Endothelial cell of umbilical vein (primary cell): ENCODE measurements around the gene OTUD6A. TPM values are rescaled to one million over a fixed set of nuclear protein-coding genes. Genes with fewer than 3 reads are reported as not detected.

ENCODE experiments used
- BruUV-seq: library from RNA; stranded (reverse); fragments of 400-500 nt; replicated peaks from 2 replicates; lab custom pipeline; 2021; lab: Mats Ljungman, UMichigan
- CTCF ChIA-PET: fragments of 300-600, 350-600 bp; sonication (Branson Sonifier 250); formaldehyde crosslinking; loops from one replicate; lab custom pipeline; 2021; ENCODE audit warnings: antibody characterized with exemption, inconsistent platforms; lab: Charles Lee
- POLR2A ChIA-PET: fragments of 300-600, 350-600 bp; sonication (Branson Sonifier 250); formaldehyde crosslinking; loops from one replicate; lab custom pipeline; 2021; ENCODE audit warnings: antibody characterized with exemption, inconsistent platforms; lab: Charles Lee
- DNase-seq: peaks from one replicate; pipeline ENCODE4 v3.0.0-alpha.2; 2011; ENCODE audit warnings: low read depth, low spot score
- FAIRE-seq: peaks from 2 replicates; lab custom pipeline; 2011; peaks lifted over from hg19 to GRCh38; lab: Jason Lieb, UNC
- H2AFZ ChIP-seq: 2 replicates; pipeline ENCODE4 v1.6.0; 2012; ENCODE audit warnings: low read depth, low read length, control low read depth, inconsistent platforms
- H3K27ac ChIP-seq: 2 replicates; pipeline ENCODE4 v1.5.1; 2011; ENCODE audit warnings: low read depth, mild to moderate bottlenecking, control low read depth, low read length, moderate library complexity; ENCODE audit not compliant: insufficient read depth
- H3K27me3 ChIP-seq, 2 experiments: 2 replicates each; pipeline versions ENCODE4 v1.6.0 to v1.6.1; 2011; ENCODE audit warnings: low read length in 2 of 2, mixed read lengths in 1 of 2; ENCODE audit not compliant: control insufficient read depth in 2 of 2, insufficient read depth in 2 of 2
- H3K36me3 ChIP-seq, 2 experiments: 2 replicates in 1 of 2; 3 replicates in 1 of 2; pipeline ENCODE4 v1.5.1; 2011; ENCODE audit warnings: low read length in 2 of 2, mild to moderate bottlenecking in 1 of 2, moderate library complexity in 1 of 2; ENCODE audit not compliant: control insufficient read depth in 2 of 2, insufficient read depth in 2 of 2; ENCODE audit errors: extremely low read depth in 1 of 2
- H3K4me1 ChIP-seq: 3 replicates; pipeline ENCODE4 v1.5.1; 2011; ENCODE audit warnings: mild to moderate bottlenecking, low read length; ENCODE audit not compliant: control insufficient read depth, insufficient read depth; ENCODE audit errors: extremely low read depth
- H3K4me2 ChIP-seq: 2 replicates; pipeline ENCODE4 v1.6.1; 2011; ENCODE audit warnings: low read length, control low read depth, mixed read lengths; ENCODE audit not compliant: insufficient read depth
- H3K4me3 ChIP-seq, 3 experiments: fragments of 200-600 bp in 1 of 3; sonication (generic), shearing (Covaris generic) in 1 of 3; replicated peaks in 1 of 3; 2 replicates each; pipeline ENCODE4 v1.5.1; 2011 to 2016; ENCODE audit warnings: control low read depth in 3 of 3, low read length in 3 of 3, mild to moderate bottlenecking in 2 of 3, inconsistent platforms in 1 of 3, low read depth in 1 of 3, moderate library complexity in 1 of 3; ENCODE audit not compliant: insufficient read depth in 1 of 3
- H3K79me2 ChIP-seq: 2 replicates; pipeline ENCODE4 v1.6.0; 2012; ENCODE audit warnings: low read length, inconsistent platforms; ENCODE audit not compliant: control insufficient read depth, insufficient read depth
- H3K9ac ChIP-seq: replicated peaks from 2 replicates; pipeline ENCODE3; 2011; ENCODE audit warnings: low read length, control low read depth; ENCODE audit not compliant: insufficient read depth; ENCODE audit errors: extremely low read depth
- H3K9me1 ChIP-seq: replicated peaks from 3 replicates; pipeline ENCODE4 v1.6.0; 2011; ENCODE audit warnings: mild to moderate bottlenecking, low read length; ENCODE audit not compliant: control insufficient read depth, insufficient read depth; ENCODE audit errors: extremely low read depth
- H3K9me3 ChIP-seq: replicated peaks from 2 replicates; pipeline ENCODE4 v1.5.1; 2012; ENCODE audit warnings: low read length, inconsistent platforms; ENCODE audit not compliant: control insufficient read depth, insufficient read depth
- H4K20me1 ChIP-seq: replicated peaks from 2 replicates; pipeline ENCODE3; 2011; ENCODE audit warnings: mild to moderate bottlenecking, low read length; ENCODE audit not compliant: control insufficient read depth, insufficient read depth; ENCODE audit errors: extremely low read depth
- EZH2 ChIP-seq: IDR thresholded peaks from 2 replicates; pipeline ENCODE4 v1.6.1; 2012; ENCODE audit warnings: borderline replicate concordance, low read depth, mild to moderate bottlenecking, moderate library complexity, low read length, inconsistent platforms; ENCODE audit not compliant: severe bottlenecking
- FOS ChIP-seq: IDR thresholded peaks from 2 replicates; pipeline ENCODE4 v1.6.1; 2011; ENCODE audit warnings: mild to moderate bottlenecking, low read length, moderate library complexity, borderline replicate concordance; ENCODE audit not compliant: insufficient read depth
- GATA2 ChIP-seq: IDR thresholded peaks from 2 replicates; pipeline ENCODE4 v1.7.0; 2011; ENCODE audit warnings: low read depth, mild to moderate bottlenecking, moderate library complexity, mixed read lengths, low read length; ENCODE audit not compliant: insufficient read length, insufficient read depth
- JUN ChIP-seq: IDR thresholded peaks from 2 replicates; pipeline ENCODE4 v1.6.1; 2011; ENCODE audit warnings: borderline replicate concordance, low read depth; ENCODE audit not compliant: insufficient read length, insufficient read depth
- MYC ChIP-seq: IDR thresholded peaks from one replicate; pipeline ENCODE4 v1.6.1; 2011; ENCODE audit warnings: mild to moderate bottlenecking, low read depth, low read length
- POLR2A ChIP-seq: IDR thresholded peaks from 2 replicates; pipeline ENCODE4 v1.6.1; 2012; ENCODE audit warnings: low read depth, mild to moderate bottlenecking, control low read depth, low read length
- POLR2AphosphoS5 ChIP-seq: IDR thresholded peaks from 2 replicates; pipeline ENCODE4 v1.6.1; 2012; ENCODE audit warnings: low read depth, mild to moderate bottlenecking, control low read depth, low read length, moderate library complexity; ENCODE audit not compliant: insufficient read depth
- dilution Hi-C: fragments of 300-500 bp; cut with MboI; formaldehyde crosslinking; loops from one replicate; pipeline ENCODE4 v1.15.0; 2019; ENCODE audit warnings: low sequenced_read_pairs; ENCODE audit not compliant: extremely low pct_ligation_motif_present
- intact Hi-C: fragments of 100-400 bp; cut with micrococcal nuclease; formaldehyde crosslinking; loops from one replicate; pipeline ENCODE4 v1.10.0; 2022
- polyA plus RNA-seq, 4 experiments: library from polyadenylated mRNA; depleted of rRNA in 3 of 4; stranded (reverse) in 3 of 4; unstranded in 1 of 4; fragments of >200 nt; gene quantifications; 2 replicates each; pipeline versions ENCODE4 v1.2.1 to v1.2.3, GENCODE V29; 2011 to 2012; ENCODE audit warnings: missing spikeins in 1 of 4
- total RNA-seq: library from RNA; stranded (reverse); gene quantifications from 2 replicates; pipeline ENCODE4 v1.2.3, GENCODE V29; 2021
- TF ChIP-seq, protein P1 (sequence below), 2 donors: IDR thresholded peaks; 1 replicate in 1 of 2; 2 replicates in 1 of 2; pipeline ENCODE4 v1.5.1; 2011; ENCODE audit warnings: low read length in 2 of 2, mild to moderate bottlenecking in 2 of 2, moderate library complexity in 2 of 2, control low read depth in 1 of 2, inconsistent platforms in 1 of 2, low read depth in 1 of 2; ENCODE audit not compliant: insufficient read depth in 1 of 2; ENCODE audit errors: extremely low read depth in 1 of 2
- TF ChIP-seq, protein P2 (sequence below): IDR thresholded peaks from 2 replicates; pipeline ENCODE4 v1.6.1; 2011; ENCODE audit not compliant: insufficient read depth, insufficient read length

The OTUD6A gene
- total and polyA plus RNA-seq, 2 donors (not counting 3 experiments of a cell fraction or from before 2014, with no cell fraction given), result not detected

DNA sequence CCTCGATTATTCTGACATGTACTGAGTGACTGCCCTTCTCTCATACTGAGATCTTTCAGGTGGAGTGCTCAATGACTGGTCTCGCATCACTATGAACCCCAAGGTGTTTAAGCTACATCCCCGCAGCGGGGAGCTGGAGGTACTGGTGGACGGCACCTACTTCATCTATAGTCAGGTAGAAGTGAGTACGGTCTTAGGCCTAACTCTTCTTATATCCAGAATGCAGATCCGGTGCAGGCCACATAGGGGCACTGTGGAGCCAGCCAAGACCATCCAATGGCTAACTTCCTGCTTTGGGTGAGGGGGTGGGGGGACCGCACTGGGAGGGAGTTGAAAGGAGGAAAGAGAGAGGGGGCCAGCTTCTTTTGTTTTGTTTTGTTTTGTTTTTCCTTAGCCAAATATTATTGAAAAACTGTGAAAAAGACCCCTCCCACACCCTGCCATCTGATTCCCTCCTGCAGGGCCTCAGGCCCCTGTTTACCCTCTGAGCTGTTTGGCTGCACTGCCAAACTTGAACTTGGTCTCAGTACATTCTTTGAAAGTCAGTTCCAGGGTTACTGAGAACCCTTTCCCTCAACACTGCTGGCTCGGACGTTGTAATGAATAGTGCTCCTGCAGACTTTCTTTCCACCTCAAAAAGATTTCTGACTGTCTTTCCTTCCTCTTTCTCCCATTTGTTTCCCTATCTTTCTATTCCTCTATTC is 28.8 kb upstream of the OTUD6A start:
- H3K4me2 ChIP-seq, result no peak overlapping the region
- H3K27ac ChIP-seq, result no peak overlapping the region
- no peaks in the 10 kb centered on the region for H3K9me1 ChIP-seq
- intact Hi-C loops, result loop anchor here (1.0 to 5.0 kb wide), 4 partner anchors 64 to 611 kb away; no protein-coding TSS in a partner anchor
- H3K27me3 ChIP-seq, result no peaks in the 10 kb centered on the region
- no peak overlapping the region for H3K9ac ChIP-seq
- ChIA-PET CTCF (interaction anchor here (0.7 to 9.0 kb wide), 13 partner anchors 12 to 1206 kb away, joined by 3 to 207 read pairs (median 5); partner anchors contain the start of gene IGBP1), POLR2A (no interaction called here)
- FAIRE-seq, result peak; percentile 93
- dilution Hi-C loops, result no loop called here
- H3K9me3 ChIP-seq, result no peaks in the 10 kb centered on the region
- no peak for TF ChIP-seq POLR2AphosphoS5
- TF ChIP-seq, protein P1, sequence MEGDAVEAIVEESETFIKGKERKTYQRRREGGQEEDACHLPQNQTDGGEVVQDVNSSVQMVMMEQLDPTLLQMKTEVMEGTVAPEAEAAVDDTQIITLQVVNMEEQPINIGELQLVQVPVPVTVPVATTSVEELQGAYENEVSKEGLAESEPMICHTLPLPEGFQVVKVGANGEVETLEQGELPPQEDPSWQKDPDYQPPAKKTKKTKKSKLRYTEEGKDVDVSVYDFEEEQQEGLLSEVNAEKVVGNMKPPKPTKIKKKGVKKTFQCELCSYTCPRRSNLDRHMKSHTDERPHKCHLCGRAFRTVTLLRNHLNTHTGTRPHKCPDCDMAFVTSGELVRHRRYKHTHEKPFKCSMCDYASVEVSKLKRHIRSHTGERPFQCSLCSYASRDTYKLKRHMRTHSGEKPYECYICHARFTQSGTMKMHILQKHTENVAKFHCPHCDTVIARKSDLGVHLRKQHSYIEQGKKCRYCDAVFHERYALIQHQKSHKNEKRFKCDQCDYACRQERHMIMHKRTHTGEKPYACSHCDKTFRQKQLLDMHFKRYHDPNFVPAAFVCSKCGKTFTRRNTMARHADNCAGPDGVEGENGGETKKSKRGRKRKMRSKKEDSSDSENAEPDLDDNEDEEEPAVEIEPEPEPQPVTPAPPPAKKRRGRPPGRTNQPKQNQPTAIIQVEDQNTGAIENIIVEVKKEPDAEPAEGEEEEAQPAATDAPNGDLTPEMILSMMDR (IDR thresholded peaks at IDR 0.05; ENCODE audit: extremely low read depth in 1 of 2, insufficient read depth in 1 of 2, low read depth in 1 of 2, low read length in 2 of 2), result peak; percentile 40 to 63
- peak; percentile 61 for DNase-seq
- no peaks in the 10 kb centered on the region for H4K20me1 ChIP-seq
- H3K79me2 ChIP-seq, result no peaks in the 10 kb centered on the region
- H3K36me3 ChIP-seq, result no peaks in the 10 kb centered on the region
- H3K4me1 ChIP-seq, result peaks cover 11% of the 10 kb centered on the region
- peak overlapping the region; percentile 69 for H2AFZ ChIP-seq
- no peak overlapping the region for H3K4me3 ChIP-seq
- BruUV-seq, result no TSS peak

DNA sequence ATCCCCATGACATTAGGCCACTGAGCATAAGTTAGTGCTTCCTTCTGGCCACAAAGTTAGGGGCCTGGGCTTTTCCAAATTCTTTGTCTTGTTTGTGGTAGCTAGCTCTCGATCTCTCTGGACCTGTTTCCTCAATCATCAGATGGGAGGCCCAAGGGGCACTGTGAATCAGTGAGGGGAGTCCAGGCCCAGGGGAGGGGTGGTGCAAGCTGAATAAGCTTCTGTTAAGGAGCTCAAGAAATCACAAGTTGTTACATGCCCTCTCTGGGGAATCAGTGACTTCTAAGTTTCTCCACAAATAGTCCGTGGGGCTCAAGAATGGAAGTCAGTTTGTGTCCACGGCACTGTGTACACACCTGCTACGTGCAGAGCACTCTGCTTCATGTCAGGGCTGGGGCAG is 27.6 kb upstream of the OTUD6A start:
- POLR2A ChIA-PET, result no interaction called here
- BruUV-seq, result no TSS peak

More for the DNA sequence above, 27.6 kb upstream of the OTUD6A start:
- H3K9me3 ChIP-seq, result no peaks in the 10 kb centered on the region
- FAIRE-seq (no peak), DNase-seq (no peak)
- dilution Hi-C loops, result no loop called here
- no peaks in the 10 kb centered on the region for H3K27me3 ChIP-seq
- H3K36me3 ChIP-seq, result no peaks in the 10 kb centered on the region
- no peak overlapping the region for H3K4me3 ChIP-seq
- TF ChIP-seq FOS (no peak), EZH2 (no peak), MYC (no peak), JUN (no peak), POLR2AphosphoS5 (no peak), POLR2A (no peak), GATA2 (no peak)
- TF ChIP-seq, protein P1 (IDR thresholded peaks at IDR 0.05; ENCODE audit: extremely low read depth in 1 of 2, insufficient read depth in 1 of 2, low read depth in 1 of 2, low read length in 2 of 2), result no peak
- TF ChIP-seq, protein P2, sequence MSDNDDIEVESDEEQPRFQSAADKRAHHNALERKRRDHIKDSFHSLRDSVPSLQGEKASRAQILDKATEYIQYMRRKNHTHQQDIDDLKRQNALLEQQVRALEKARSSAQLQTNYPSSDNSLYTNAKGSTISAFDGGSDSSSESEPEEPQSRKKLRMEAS, result no peak
- CTCF ChIA-PET, result interaction anchor here (0.9 to 9.0 kb wide), 4 partner anchors 61 to 610 kb away, joined by 3 to 207 read pairs (median 22); partner anchors contain the start of gene IGBP1
- no peak overlapping the region for H2AFZ ChIP-seq
- no peaks in the 10 kb centered on the region for H4K20me1 ChIP-seq
- H3K4me2 ChIP-seq, result no peak overlapping the region
- intact Hi-C loops, result loop anchor here (5.0 kb wide), 1 partner anchor 612 kb away; no protein-coding TSS in a partner anchor
- H3K4me1 ChIP-seq, result peaks cover 11% of the 10 kb centered on the region
- no peak overlapping the region for H3K27ac ChIP-seq
- H3K79me2 ChIP-seq, result no peaks in the 10 kb centered on the region
- no peak overlapping the region for H3K9ac ChIP-seq
- no peaks in the 10 kb centered on the region for H3K9me1 ChIP-seq
